ENCODE results near the gene NEO1.

- no peak for TF ChIP-seq SIN3A (IDR thresholded peaks at IDR 0.05; ENCODE audit: borderline replicate concordance, insufficient read depth, low read length)
- TF ChIP-seq TAF1 (IDR thresholded peaks at IDR 0.05; ENCODE audit: borderline replicate concordance, insufficient read depth, low read length), result no peak
- no peak for TF ChIP-seq POLR2AphosphoS5 (IDR thresholded peaks at IDR 0.05; ENCODE audit: low read depth, low read length)
- no peak for TF ChIP-seq REST (IDR thresholded peaks at IDR 0.05; ENCODE audit: insufficient read depth in 1 of 2, low read depth in 2 of 2, low read length in 2 of 2)
- no peak for TF ChIP-seq FOXP2 (optimal IDR thresholded peaks at IDR 0.05; ENCODE audit: borderline replicate concordance, extremely low read depth, extremely low read length, insufficient read depth)
Measured at GRCh38 chr15:73354241-73354640, 302.0 kb downstream of the NEO1 start.

All from PFSK-1 (cell line).